Activated CD4-positive, CD25-positive, alpha-beta regulatory T cell treated with anti-CD3 and anti-CD28 coated beads, Interleukin-2, amount 50 U/mL, for 16 hours (primary cell): ENCODE data around the gene CTNNA3.

Source experiments
- DNase-seq: peaks from one replicate; pipeline ENCODE4 v3.0.0-alpha.2; 2020; ENCODE audit warnings: low read depth, low spot score

Gene CTNNA3

GRCh38 chr10:67327626-67328535, 368.1 kb downstream of the CTNNA3 start:
- no peak for DNase-seq

GRCh38 chr10:67319976-67320375, 376.0 kb downstream of the CTNNA3 start:
- no peak for DNase-seq

- no peak for DNase-seq
These were observed 387.1 kb downstream of the CTNNA3 start for GRCh38 chr10:67308912-67309311.

- DNase-seq: no peak
These were observed 389.3 kb downstream of the CTNNA3 start for GRCh38 chr10:67306588-67307205.

GRCh38 chr10:67302701-67303100, 393.3 kb downstream of the CTNNA3 start:
- no peak for DNase-seq

- no peak for DNase-seq
These were observed 396.2 kb downstream of the CTNNA3 start for GRCh38 chr10:67299761-67300160.

GRCh38 chr10:67297637-67298181, 398.3 kb downstream of the CTNNA3 start:
- DNase-seq: no peak

- DNase-seq: no peak
These were observed 399.1 kb downstream of the CTNNA3 start for GRCh38 chr10:67296926-67297325.

GRCh38 chr10:67288688-67289410, 407.1 kb downstream of the CTNNA3 start:
- DNase-seq: no peak

- no peak for DNase-seq
These were observed 411.4 kb downstream of the CTNNA3 start for GRCh38 chr10:67284589-67284988.

GRCh38 chr10:67282871-67283270, 413.1 kb downstream of the CTNNA3 start:
- no peak for DNase-seq

- no peak for DNase-seq
These were observed 415.6 kb downstream of the CTNNA3 start for GRCh38 chr10:67280405-67280804.

GRCh38 chr10:67277402-67277801, 418.6 kb downstream of the CTNNA3 start:
- DNase-seq: no peak

GRCh38 chr10:67269828-67270227, 426.2 kb downstream of the CTNNA3 start:
- no peak for DNase-seq

GRCh38 chr10:67268146-67268545, 427.8 kb downstream of the CTNNA3 start:
- no peak for DNase-seq

GRCh38 chr10:67262675-67263074, 433.3 kb downstream of the CTNNA3 start:
- DNase-seq: no peak

GRCh38 chr10:67261300-67261797, 434.6 kb downstream of the CTNNA3 start:
- no peak for DNase-seq

- no peak for DNase-seq
These were observed 436.6 kb downstream of the CTNNA3 start for GRCh38 chr10:67259319-67259929.

GRCh38 chr10:67257427-67258144, 438.4 kb downstream of the CTNNA3 start:
- no peak for DNase-seq

- no peak for DNase-seq
These were observed 439.0 kb downstream of the CTNNA3 start for GRCh38 chr10:67257018-67257417.

GRCh38 chr10:67250686-67251085, 445.3 kb downstream of the CTNNA3 start:
- no peak for DNase-seq
